Rectal smooth muscle tissue (tissue), 1 donor: ENCODE measurements around the gene MYL11.
A peak's percentile ranks its signal among the peaks of the same experiment; 100 is the strongest.

ENCODE experiments used
- H3K27ac ChIP-seq: one replicate; pipeline ENCODE4 v1.7.0; 2013; ENCODE audit warnings: low read depth, low read length, inconsistent platforms
- H3K27me3 ChIP-seq: one replicate; pipeline ENCODE4 v1.7.0; 2013; ENCODE audit warnings: low read length; ENCODE audit not compliant: control insufficient read depth, insufficient read depth
- H3K36me3 ChIP-seq: one replicate; pipeline ENCODE4 v1.7.0; 2013; ENCODE audit warnings: low read length; ENCODE audit not compliant: control insufficient read depth, insufficient read depth
- H3K4me1 ChIP-seq: one replicate; pipeline ENCODE4 v1.7.0; 2013; ENCODE audit warnings: low read length; ENCODE audit not compliant: control insufficient read depth, insufficient read depth
- H3K4me3 ChIP-seq: one replicate; pipeline ENCODE4 v1.7.0; 2013; ENCODE audit warnings: low read length
- H3K9ac ChIP-seq: one replicate; pipeline ENCODE4 v1.7.0; 2013; ENCODE audit warnings: low read length

The MYL11 gene

GRCh38 chr16:30348929-30349328, 25.7 kb upstream of the MYL11 start:
- peaks cover 17% of the 10 kb centered on the region for H3K36me3 ChIP-seq
- H3K27me3 ChIP-seq, result no peaks in the 10 kb centered on the region
- H3K9ac ChIP-seq, result no peak overlapping the region

GRCh38 chr16:30349675-30350074, 24.9 kb upstream of the MYL11 start:
- Histone ChIP-seq H3K27me3 (no peaks in the 10 kb centered on the region), H3K4me3 (no peak overlapping the region), H3K27ac (no peak overlapping the region), H3K4me1 (peaks cover 22% of the 10 kb centered on the region), H3K9ac (no peak overlapping the region), H3K36me3 (peaks cover 17% of the 10 kb centered on the region)

More at GRCh38 chr16:30348929-30349328, 25.7 kb upstream of the MYL11 start:
- no peak overlapping the region for H3K4me3 ChIP-seq
- H3K27ac ChIP-seq, result no peak overlapping the region
- H3K4me1 ChIP-seq, result peaks cover 15% of the 10 kb centered on the region

- Histone ChIP-seq H3K36me3 (peaks cover 17% of the 10 kb centered on the region), H3K4me3 (no peak overlapping the region), H3K9ac (no peak overlapping the region), H3K4me1 (peaks cover 22% of the 10 kb centered on the region), H3K27ac (no peak overlapping the region), H3K27me3 (no peaks in the 10 kb centered on the region)
These were observed 24.3 kb upstream of the MYL11 start for GRCh38 chr16:30350134-30350871.

GRCh38 chr16:30351001-30351441, 23.6 kb upstream of the MYL11 start:
- Histone ChIP-seq H3K36me3 (peaks cover 17% of the 10 kb centered on the region), H3K9ac (no peak overlapping the region), H3K4me1 (peaks cover 29% of the 10 kb centered on the region), H3K27me3 (no peaks in the 10 kb centered on the region), H3K27ac (no peak overlapping the region), H3K4me3 (no peak overlapping the region)

GRCh38 chr16:30351586-30352419, 22.8 kb upstream of the MYL11 start:
- Histone ChIP-seq H3K27me3 (no peaks in the 10 kb centered on the region), H3K4me3 (no peak overlapping the region), H3K36me3 (peaks cover 17% of the 10 kb centered on the region), H3K4me1 (peaks cover 37% of the 10 kb centered on the region), H3K27ac (peak overlapping the region; percentile 63), H3K9ac (no peak overlapping the region)

GRCh38 chr16:30352488-30353401, 21.9 kb upstream of the MYL11 start:
- H3K4me3 ChIP-seq, result no peak overlapping the region
- H3K27me3 ChIP-seq, result no peaks in the 10 kb centered on the region
- peaks cover 37% of the 10 kb centered on the region for H3K4me1 ChIP-seq
- peaks cover 17% of the 10 kb centered on the region for H3K36me3 ChIP-seq
- H3K9ac ChIP-seq, result no peak overlapping the region
- H3K27ac ChIP-seq, result peak overlapping the region; percentile 63

- peak overlapping the region; percentile 97 for H3K4me3 ChIP-seq
- no peaks in the 10 kb centered on the region for H3K27me3 ChIP-seq
- no peak overlapping the region for H3K9ac ChIP-seq
- peaks cover 37% of the 10 kb centered on the region for H3K4me1 ChIP-seq
- peaks cover 21% of the 10 kb centered on the region for H3K36me3 ChIP-seq
- peak overlapping the region; percentile 90 for H3K27ac ChIP-seq
These were observed 21.0 kb upstream of the MYL11 start for GRCh38 chr16:30353438-30354129.

GRCh38 chr16:30354423-30355143, 20.0 kb upstream of the MYL11 start:
- H3K27me3 ChIP-seq, result no peaks in the 10 kb centered on the region
- peaks cover 28% of the 10 kb centered on the region for H3K36me3 ChIP-seq
- peaks cover 37% of the 10 kb centered on the region for H3K4me1 ChIP-seq
- H3K9ac ChIP-seq, result peak overlapping the region; percentile 94
- peak overlapping the region; percentile 97 for H3K4me3 ChIP-seq
- peak overlapping the region; percentile 90 for H3K27ac ChIP-seq

GRCh38 chr16:30355144-30355953, 19.3 kb upstream of the MYL11 start, which contains the start of gene CD2BP2:
TSS of gene CD2BP2 (minus strand) at chr16:30355308. CDS start at chr16:30354681, 627 bp downstream.
- Histone ChIP-seq H3K9ac (peak within 1 kb of the TSS; percentile 96), H3K36me3 (peaks cover 28% of the 10 kb centered on the region), H3K4me3 (peak within 1 kb of the TSS; percentile 97), H3K27ac (peak within 1 kb of the TSS; percentile 95), H3K27me3 (no peaks in the 10 kb centered on the region), H3K4me1 (peaks cover 37% of the 10 kb centered on the region)

- Histone ChIP-seq H3K4me1 (peaks cover 37% of the 10 kb centered on the region), H3K27me3 (no peaks in the 10 kb centered on the region), H3K27ac (peak overlapping the region; percentile 95), H3K4me3 (peak overlapping the region; percentile 93), H3K36me3 (peaks cover 28% of the 10 kb centered on the region), H3K9ac (peak overlapping the region; percentile 96)
These were observed 18.7 kb upstream of the MYL11 start for GRCh38 chr16:30355954-30356308.
